Stromal cell of bone marrow (primary cell): ENCODE results near the gene RAB24.
A peak's percentile ranks its signal among the peaks of the same experiment; 100 is the strongest.
"Not testable (repeated sequence)": the region's sequence is repeated elsewhere in the genome, so short reads cannot be mapped to it uniquely, and the experiment has no call there.

ENCODE experiments used
- DNase-seq: peaks from one replicate; pipeline ENCODE4 v3.0.0-alpha.2; 2012; ENCODE audit warnings: low read depth

RAB24 gene

GRCh38 chr5:177303121-177303924 lies at the start of gene RAB24, which contains the start of gene PRELID1:
RAB24 (minus strand) TSS chr5:177303719; CDS start chr5:177303288, 431 bp downstream.
PRELID1 (plus strand) TSS chr5:177303799; CDS start chr5:177303986, 187 bp downstream.
- DNase-seq: peak; percentile 69

GRCh38 chr5:177353093-177353492 lies 49.6 kb upstream of the RAB24 start:
- DNase-seq: no peak

- DNase-seq: peak; percentile 96
These were observed 48.1 kb upstream of the RAB24 start, which contains the start of gene LMAN2 for GRCh38 chr5:177351392-177352329. LMAN2 (minus strand) TSS chr5:177351668; CDS start chr5:177351647, 21 bp downstream.

GRCh38 chr5:177350776-177351391 lies 47.4 kb upstream of the RAB24 start:
- no peak for DNase-seq

- DNase-seq: no peak
These were observed 46.2 kb upstream of the RAB24 start for GRCh38 chr5:177349762-177350161.

GRCh38 chr5:177349362-177349647 lies 45.8 kb upstream of the RAB24 start:
- DNase-seq: no peak

- no peak for DNase-seq
These were observed 44.2 kb upstream of the RAB24 start for GRCh38 chr5:177347699-177348098.

GRCh38 chr5:177346820-177347219 lies 43.3 kb upstream of the RAB24 start:
- DNase-seq: no peak

GRCh38 chr5:177344891-177345290 lies 41.4 kb upstream of the RAB24 start:
- no peak for DNase-seq

- no peak for DNase-seq
These were observed 40.3 kb upstream of the RAB24 start for GRCh38 chr5:177343777-177344176.

GRCh38 chr5:177343000-177343399 lies 39.5 kb upstream of the RAB24 start:
- not testable (repeated sequence) for DNase-seq

GRCh38 chr5:177339107-177339638 lies 35.7 kb upstream of the RAB24 start:
- no peak for DNase-seq

GRCh38 chr5:177338251-177339106 lies 35.0 kb upstream of the RAB24 start:
- no peak for DNase-seq

GRCh38 chr5:177336603-177337494 lies 33.3 kb upstream of the RAB24 start:
- DNase-seq: no peak

GRCh38 chr5:177336112-177336511 lies 32.6 kb upstream of the RAB24 start:
- no peak for DNase-seq

GRCh38 chr5:177335701-177336065 lies 32.2 kb upstream of the RAB24 start:
- no peak for DNase-seq

- no peak for DNase-seq
These were observed 31.5 kb upstream of the RAB24 start for GRCh38 chr5:177334781-177335700.

GRCh38 chr5:177334155-177334551 lies 30.6 kb upstream of the RAB24 start:
- DNase-seq: no peak
